Lower lobe of right lung (tissue), 2 donors: ENCODE results near the gene RAD51B. TPM values are rescaled to one million over a fixed set of nuclear protein-coding genes. Genes with fewer than 3 reads are reported as not detected.
"Not testable (repeated sequence)": the region's sequence is repeated elsewhere in the genome, so short reads cannot be mapped to it uniquely, and the experiment has no call there.

Experiments used
- ATAC-seq, 2 donors: fragments of 200-7000 bp; cut with Tn5 transposase; one replicate each; pipeline ENCODE4 v1.9.1; 2020 to 2022; ENCODE audit warnings: mild to moderate bottlenecking in 2 of 2, moderate library complexity in 2 of 2
- DNase-seq: peaks from one replicate; pipeline ENCODE4 v3.0.0-alpha.2; 2020
- H3K27ac ChIP-seq: fragments of 200-600 bp; one replicate; pipeline ENCODE4 v1.8.0; 2022
- H3K27me3 ChIP-seq: fragments of 200-600 bp; one replicate; pipeline ENCODE4 v1.8.0; 2022; ENCODE audit warnings: low read depth
- H3K36me3 ChIP-seq: fragments of 200-600 bp; one replicate; pipeline ENCODE4 v1.8.0; 2022; ENCODE audit warnings: mild to moderate bottlenecking
- H3K4me1 ChIP-seq: fragments of 200-600 bp; one replicate; pipeline ENCODE4 v1.8.0; 2022
- H3K4me3 ChIP-seq: fragments of 200-600 bp; one replicate; pipeline ENCODE4 v1.8.0; 2022; ENCODE audit warnings: mild to moderate bottlenecking
- H3K9me3 ChIP-seq: fragments of 200-600 bp; one replicate; pipeline ENCODE4 v1.8.0; 2022
- intact Hi-C: fragments of 100-400 bp; cut with DNase I; formaldehyde crosslinking; loops from one replicate; pipeline ENCODE4 v1.11.0; 2022
- total RNA-seq: library from RNA; stranded (reverse); fragmentation: NEBNext Ultra II Directional; extraction: Animal tissue kit (Norgen Biotek cat#: 25700); gene quantifications from one replicate; pipeline ENCODE4 v1.2.1, GENCODE V29; 2021
- TF ChIP-seq, protein P1 (sequence below): fragments of 200-600 bp; IDR thresholded peaks from one replicate; pipeline ENCODE4 v1.8.0; 2022; ENCODE audit warnings: antibody characterized with exemption, mild to moderate bottlenecking
- donor health status: DM: no; HTN: yes; CAD: no; lungs with severe emphysema.

Gene RAD51B
- total RNA-seq, 1 donor from 2014 or later: 22.2 TPM

DNA sequence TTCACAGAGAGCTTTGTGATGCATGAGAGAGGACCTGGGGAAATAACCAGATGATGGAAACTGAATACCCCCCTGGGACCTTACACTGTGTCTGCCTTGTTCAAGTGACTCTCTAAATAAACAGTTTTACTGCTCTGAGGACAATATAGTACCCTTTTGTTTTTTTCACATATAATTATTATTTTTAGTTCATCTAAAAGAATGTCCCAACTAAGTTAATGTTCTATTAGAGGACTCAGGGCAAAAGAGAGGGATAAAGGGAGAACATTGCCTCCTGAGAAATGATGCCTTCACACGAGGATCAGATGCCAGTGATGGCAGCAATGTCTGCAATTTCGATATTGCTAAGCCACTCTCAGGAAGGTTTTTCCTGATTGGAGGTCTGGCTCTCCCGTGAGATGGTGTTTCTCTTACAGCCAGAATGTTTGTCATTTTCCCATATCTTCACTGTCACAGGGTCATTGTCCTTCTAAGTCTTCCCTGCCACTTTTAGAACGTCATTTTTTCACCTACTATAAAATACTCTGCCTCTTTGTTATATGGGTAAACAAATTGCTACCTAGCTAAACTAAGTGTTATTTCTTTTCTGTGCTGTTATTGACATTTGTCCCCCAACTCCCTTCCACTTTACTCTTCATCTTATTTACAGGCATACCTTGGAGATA is 201.6 kb downstream of the RAD51B start:
- no peak overlapping the region for H3K4me3 ChIP-seq
- H3K9me3 ChIP-seq: peaks cover 7% of the 10 kb centered on the region
- no peak for ATAC-seq
- no peaks in the 10 kb centered on the region for H3K27me3 ChIP-seq
- no peak for DNase-seq
- no peaks in the 10 kb centered on the region for H3K36me3 ChIP-seq
- H3K4me1 ChIP-seq: no peaks in the 10 kb centered on the region
- intact Hi-C loops: no loop called here
- TF ChIP-seq, protein P1, sequence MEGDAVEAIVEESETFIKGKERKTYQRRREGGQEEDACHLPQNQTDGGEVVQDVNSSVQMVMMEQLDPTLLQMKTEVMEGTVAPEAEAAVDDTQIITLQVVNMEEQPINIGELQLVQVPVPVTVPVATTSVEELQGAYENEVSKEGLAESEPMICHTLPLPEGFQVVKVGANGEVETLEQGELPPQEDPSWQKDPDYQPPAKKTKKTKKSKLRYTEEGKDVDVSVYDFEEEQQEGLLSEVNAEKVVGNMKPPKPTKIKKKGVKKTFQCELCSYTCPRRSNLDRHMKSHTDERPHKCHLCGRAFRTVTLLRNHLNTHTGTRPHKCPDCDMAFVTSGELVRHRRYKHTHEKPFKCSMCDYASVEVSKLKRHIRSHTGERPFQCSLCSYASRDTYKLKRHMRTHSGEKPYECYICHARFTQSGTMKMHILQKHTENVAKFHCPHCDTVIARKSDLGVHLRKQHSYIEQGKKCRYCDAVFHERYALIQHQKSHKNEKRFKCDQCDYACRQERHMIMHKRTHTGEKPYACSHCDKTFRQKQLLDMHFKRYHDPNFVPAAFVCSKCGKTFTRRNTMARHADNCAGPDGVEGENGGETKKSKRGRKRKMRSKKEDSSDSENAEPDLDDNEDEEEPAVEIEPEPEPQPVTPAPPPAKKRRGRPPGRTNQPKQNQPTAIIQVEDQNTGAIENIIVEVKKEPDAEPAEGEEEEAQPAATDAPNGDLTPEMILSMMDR: no peak
- no peak overlapping the region for H3K27ac ChIP-seq

GRCh38 chr14:68027276-68027675 is 207.7 kb downstream of the RAD51B start:
- Histone ChIP-seq H3K9me3 (peaks cover 7% of the 10 kb centered on the region), H3K36me3 (no peaks in the 10 kb centered on the region), H3K4me1 (no peaks in the 10 kb centered on the region), H3K27ac (no peak overlapping the region), H3K4me3 (no peak overlapping the region), H3K27me3 (no peaks in the 10 kb centered on the region)
- intact Hi-C loops: no loop called here
- TF ChIP-seq, protein P1: no peak
- DNase-seq: no peak
- no peak for ATAC-seq

DNA sequence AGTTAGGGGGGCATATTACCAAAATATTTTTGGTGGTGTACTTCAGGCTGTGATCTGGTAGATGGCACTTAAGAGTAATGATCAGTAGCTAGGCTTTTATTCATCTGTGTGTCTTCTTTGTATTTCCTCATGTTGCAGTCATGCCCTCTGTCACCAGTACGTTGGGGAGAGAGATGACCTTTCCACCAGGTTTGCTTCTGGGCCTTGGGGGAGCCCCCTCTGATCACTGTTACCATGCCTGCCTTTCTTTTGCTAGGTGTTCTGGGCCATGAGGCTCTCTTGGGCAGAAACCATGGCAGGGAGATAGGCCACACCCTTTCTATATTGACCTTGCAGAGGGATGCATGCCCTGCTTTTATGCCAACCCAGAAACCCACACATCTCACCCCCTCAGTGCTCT is 208.5 kb downstream of the RAD51B start:
- ATAC-seq (no peak), DNase-seq (no peak)
- Histone ChIP-seq H3K4me3 (no peak overlapping the region), H3K27ac (no peak overlapping the region), H3K4me1 (no peaks in the 10 kb centered on the region), H3K9me3 (peaks cover 7% of the 10 kb centered on the region), H3K36me3 (no peaks in the 10 kb centered on the region), H3K27me3 (no peaks in the 10 kb centered on the region)
- TF ChIP-seq, protein P1: no peak
- intact Hi-C loops: no loop called here

GRCh38 chr14:68031011-68031410 is 211.4 kb downstream of the RAD51B start:
- H3K9me3 ChIP-seq, H3K27me3 ChIP-seq, H3K27ac ChIP-seq, intact Hi-C loops, ATAC-seq, H3K36me3 ChIP-seq, DNase-seq, H3K4me1 ChIP-seq, H3K4me3 ChIP-seq: not testable (repeated sequence)

DNA sequence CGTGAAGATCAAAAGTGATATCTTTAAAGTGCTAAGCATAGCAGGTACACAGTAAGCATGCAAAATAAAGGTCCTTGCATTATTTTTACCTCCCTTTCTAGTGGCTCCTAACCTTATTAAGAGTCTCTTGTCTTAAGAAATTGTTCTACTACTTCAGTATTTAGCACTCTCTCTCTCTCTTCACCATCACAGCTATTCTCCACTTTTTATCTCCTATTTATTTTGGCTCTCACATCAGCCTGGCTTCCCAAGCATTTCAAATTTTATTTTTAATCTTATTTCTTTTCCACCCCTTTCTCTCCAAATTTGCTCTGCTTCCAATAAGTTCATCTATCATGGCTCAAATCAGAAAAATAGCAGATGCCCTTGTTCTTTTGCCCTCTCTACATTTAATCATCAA is 212.6 kb downstream of the RAD51B start:
- Histone ChIP-seq H3K36me3 (no peaks in the 10 kb centered on the region), H3K27ac (no peak overlapping the region), H3K27me3 (no peaks in the 10 kb centered on the region), H3K9me3 (no peaks in the 10 kb centered on the region), H3K4me3 (no peak overlapping the region), H3K4me1 (no peaks in the 10 kb centered on the region)
- intact Hi-C loops: no loop called here
- DNase-seq (no peak), ATAC-seq (no peak)
- TF ChIP-seq, protein P1: no peak

DNA sequence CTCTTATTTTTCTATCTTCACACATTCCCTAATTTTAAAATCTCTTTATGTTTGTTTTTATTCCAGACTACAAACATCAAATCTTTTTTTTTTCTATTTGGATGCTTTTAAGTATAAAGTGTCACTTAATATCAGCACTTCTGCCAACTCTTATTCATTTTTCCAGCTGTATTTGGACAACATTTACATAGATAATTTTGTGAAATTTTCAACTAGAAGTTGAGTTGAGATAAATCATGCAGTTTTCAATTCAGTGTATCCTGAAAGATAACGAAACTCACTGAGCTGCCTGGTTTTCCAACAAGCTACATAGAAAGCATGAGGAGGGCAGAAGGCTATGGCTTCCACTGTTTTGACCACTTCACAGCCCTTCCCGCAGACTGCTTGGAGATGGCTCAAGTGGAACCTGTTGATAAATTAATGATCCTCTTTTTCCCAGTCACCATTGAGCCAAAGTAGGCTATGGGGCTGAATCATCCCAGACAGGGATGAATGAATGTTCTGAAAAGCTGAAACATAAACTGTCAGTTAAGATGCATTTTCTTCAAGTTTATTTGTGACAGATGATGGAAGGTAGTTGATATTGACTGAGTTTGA is 213.9 kb downstream of the RAD51B start:
- H3K9me3 ChIP-seq: no peaks in the 10 kb centered on the region
- intact Hi-C loops: no loop called here
- DNase-seq (no peak), ATAC-seq (no peak)
- TF ChIP-seq, protein P1: no peak
- no peaks in the 10 kb centered on the region for H3K27me3 ChIP-seq
- H3K4me1 ChIP-seq: no peaks in the 10 kb centered on the region
- H3K36me3 ChIP-seq: no peaks in the 10 kb centered on the region
- no peak overlapping the region for H3K27ac ChIP-seq
- no peak overlapping the region for H3K4me3 ChIP-seq
